K562 (cell line): Measurements from ENCODE around the gene SPATA24.

Source experiments
- CC2D1A ChIP-seq: fragments of 450-650 bp; IDR thresholded peaks from 2 replicates; pipeline ENCODE4 v1.6.1; 2017; ENCODE audit warnings: mild to moderate bottlenecking
- KLF13 ChIP-seq: fragments of 450-650 bp; IDR thresholded peaks from 2 replicates; pipeline ENCODE4 v1.6.1; 2016; ENCODE audit warnings: missing genetic modification characterization, low read depth, mild to moderate bottlenecking, missing compliant biosample characterization, moderate library complexity, borderline replicate concordance
- SP1 ChIP-seq: sonication (generic); formaldehyde crosslinking; IDR thresholded peaks from 2 replicates; pipeline ENCODE4 v1.8.1; 2022; ENCODE audit warnings: mild to moderate bottlenecking, missing genetic modification reagents

- TF ChIP-seq SP1 (CRISPR knock-in tag) = no peak
- no peak for TF ChIP-seq CC2D1A
- no peak for TF ChIP-seq KLF13 (tag)
Observed at GRCh38 chr5:139426203-139426885, 22.5 kb upstream of the SPATA24 start.
